Activated T-cell treated with anti-CD3 and anti-CD28 coated beads for 24 hours (primary cell): ENCODE measurements around the gene TRHDE.
"Not testable (repeated sequence)": the region's sequence is repeated elsewhere in the genome, so short reads cannot be mapped to it uniquely, and the experiment has no call there.

Experiments used
- DNase-seq: peaks from one replicate; pipeline ENCODE4 v3.0.0-alpha.2; 2020; ENCODE audit warnings: low read depth

TRHDE gene

GRCh38 chr12:72618764-72619163 lies 346.6 kb downstream of the TRHDE start:
- no peak for DNase-seq

- no peak for DNase-seq
Observed at GRCh38 chr12:72622556-72622955, 350.4 kb downstream of the TRHDE start.

GRCh38 chr12:72631926-72632685 lies 359.9 kb downstream of the TRHDE start:
- DNase-seq, result no peak

DNA sequence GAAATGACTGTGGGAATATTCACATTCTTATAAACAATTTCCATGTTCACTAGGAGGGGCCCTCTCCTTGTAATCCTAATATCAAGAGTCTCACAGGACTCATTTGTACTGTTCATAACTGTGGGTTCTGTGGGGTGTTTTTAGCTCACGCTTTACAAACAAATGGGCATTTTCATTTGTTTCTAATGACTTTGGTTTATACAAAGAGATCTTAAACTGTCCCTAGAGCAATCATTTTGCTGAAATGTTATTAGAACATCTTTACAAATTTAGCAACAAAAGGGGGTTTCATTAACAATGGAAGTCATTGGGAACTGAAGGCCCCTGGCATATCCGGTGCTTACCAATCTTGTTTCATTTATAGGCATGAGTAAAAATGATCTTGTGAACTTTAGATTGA lies 370.5 kb downstream of the TRHDE start:
- no peak for DNase-seq

DNA sequence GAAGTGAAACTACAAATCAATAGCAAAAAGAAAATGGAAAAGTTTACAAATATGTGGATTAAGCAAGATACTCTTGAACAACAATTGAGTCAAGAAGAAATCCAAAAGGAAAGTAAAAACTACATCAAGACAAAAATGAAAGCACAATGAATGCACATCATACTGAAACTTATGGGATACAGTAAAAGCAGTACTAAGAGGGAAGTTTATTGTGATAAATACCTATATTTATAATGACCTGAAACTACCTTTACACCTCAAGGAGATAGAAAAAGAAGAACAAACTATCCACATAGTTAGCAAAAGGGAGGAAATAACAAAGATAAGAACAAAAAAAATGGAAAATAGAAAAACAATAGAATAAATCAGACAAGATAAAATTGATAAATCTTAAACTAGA lies 375.0 kb downstream of the TRHDE start:
- no peak for DNase-seq

- no peak for DNase-seq
Observed at GRCh38 chr12:72658615-72659014, 386.4 kb downstream of the TRHDE start.

- not testable (repeated sequence) for DNase-seq
Observed at GRCh38 chr12:72660174-72660573, 388.0 kb downstream of the TRHDE start.

DNA sequence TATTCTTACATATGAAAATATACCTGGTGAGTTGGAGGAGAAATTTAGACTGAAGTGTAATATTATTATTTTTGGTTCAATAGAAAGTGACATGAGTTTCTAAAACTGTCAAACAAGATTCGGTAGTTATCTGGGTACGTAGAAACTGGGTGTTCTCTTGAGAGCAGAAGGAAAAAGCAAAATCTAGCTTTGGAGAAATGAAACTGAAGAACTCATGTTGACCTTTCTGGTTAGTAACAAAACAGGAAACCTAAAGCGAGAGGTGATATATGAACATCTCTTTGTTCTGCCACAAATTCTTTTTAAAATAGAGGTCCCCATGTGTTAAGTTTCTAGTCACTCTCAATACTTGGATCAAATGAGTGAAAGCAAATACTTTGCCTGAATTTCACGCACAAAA lies 401.7 kb downstream of the TRHDE start:
- no peak for DNase-seq

GRCh38 chr12:72676556-72676955 lies 404.4 kb downstream of the TRHDE start:
- DNase-seq, result no peak

DNA sequence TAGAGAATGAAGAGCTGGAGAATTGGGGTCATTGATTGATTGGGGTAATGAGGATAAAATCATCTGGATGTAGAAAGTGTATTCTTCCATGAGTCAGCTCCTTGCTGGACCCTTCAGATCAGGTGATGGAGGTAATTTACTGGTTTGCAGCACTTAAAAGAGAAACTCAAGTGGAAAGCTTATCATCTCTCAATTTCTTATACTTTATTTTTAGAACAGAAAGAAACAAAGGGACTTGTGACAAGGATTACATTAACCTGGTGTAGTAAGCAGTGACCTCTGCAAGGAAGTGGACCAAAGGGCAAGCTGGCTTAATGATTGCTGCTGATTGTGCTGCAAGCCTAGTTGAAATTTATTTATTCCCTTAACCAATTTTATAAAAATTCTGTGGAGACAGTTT lies 405.0 kb downstream of the TRHDE start:
- no peak for DNase-seq

DNA sequence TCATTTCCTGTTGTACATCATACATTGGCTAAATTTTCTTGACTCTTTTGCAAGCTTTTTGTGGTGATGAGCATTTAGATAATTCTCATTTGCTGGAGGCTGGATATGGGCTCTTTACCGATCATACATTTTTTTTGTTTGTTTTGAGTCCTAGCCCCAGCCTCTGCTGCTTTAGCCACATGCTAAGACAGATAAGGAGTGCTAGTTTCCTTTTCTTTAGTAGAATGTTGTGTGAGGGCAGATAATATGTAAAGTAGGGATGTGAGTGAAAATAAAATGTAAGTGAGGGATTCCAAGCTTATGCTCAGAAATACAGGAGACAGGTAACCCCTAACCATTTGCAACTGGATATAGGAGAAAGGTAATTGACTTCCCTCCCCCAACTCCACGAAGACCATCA lies 405.7 kb downstream of the TRHDE start:
- DNase-seq, result no peak

- DNase-seq, result no peak
Observed at GRCh38 chr12:72679147-72679757, 407.1 kb downstream of the TRHDE start.

GRCh38 chr12:72681028-72681427 lies 408.9 kb downstream of the TRHDE start:
- DNase-seq, result no peak

GRCh38 chr12:72684491-72684890 lies 412.3 kb downstream of the TRHDE start:
- DNase-seq, result no peak

- DNase-seq, result no peak
Observed at GRCh38 chr12:72692338-72692737, 420.2 kb downstream of the TRHDE start.

DNA sequence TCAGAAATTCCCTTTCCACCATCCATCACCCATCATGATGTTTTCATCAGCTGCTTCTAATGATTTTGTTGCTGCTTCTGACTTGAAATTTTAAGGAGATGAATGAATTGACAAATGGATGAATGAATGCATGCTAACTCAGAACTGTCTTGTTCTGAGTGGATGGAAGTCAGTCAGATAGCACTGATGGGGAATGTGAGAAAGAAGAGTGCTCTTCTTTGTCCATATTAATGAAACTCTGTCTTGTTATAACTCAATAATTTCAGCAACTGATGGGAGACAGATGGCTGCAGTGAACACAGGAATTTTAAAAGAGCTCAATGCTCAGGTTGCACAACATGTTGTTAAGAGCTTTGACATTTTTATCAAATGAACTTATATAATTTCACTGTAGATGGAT lies 422.0 kb downstream of the TRHDE start:
- DNase-seq, result no peak

GRCh38 chr12:72699362-72699761 lies 427.2 kb downstream of the TRHDE start:
- no peak for DNase-seq

DNA sequence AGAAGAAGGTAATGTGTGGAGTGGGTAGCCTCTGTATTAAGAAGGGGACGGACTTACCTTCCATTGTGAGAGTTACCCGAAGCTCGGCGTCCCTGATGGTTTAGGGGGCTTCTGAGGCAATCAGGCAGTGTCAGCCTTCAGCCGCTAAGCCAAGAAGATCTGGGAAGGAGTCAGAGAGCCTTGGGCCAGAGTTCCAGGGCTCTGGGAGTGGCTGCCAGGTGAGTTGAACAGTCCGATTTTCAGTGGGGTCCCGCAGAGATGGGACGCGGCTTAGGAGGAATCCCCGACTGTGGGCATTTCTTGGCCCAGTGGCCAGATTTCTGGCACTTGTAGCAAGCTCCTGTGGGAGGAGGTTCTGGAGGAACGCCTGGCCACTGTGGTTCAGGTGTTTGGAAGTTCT lies 439.9 kb downstream of the TRHDE start:
- not testable (repeated sequence) for DNase-seq

DNA sequence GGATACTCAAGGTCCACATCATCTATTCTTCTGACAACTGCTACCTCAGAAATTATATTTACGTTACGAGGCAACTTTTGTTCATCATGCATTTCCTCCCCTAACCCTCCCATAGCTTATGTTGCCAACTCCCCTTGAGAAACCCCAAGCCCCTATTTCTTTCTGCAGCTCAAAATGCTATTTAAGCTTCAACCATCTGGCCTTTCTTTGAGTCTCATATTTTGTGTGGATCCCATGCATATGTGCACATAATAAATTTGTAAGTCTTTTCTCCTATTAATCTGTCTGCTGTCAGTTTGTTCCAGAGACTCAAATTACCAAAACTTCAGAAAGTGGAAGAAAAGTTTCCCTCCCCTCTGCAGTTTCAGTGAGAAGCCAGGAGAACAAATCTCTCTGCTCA lies 444.1 kb downstream of the TRHDE start:
- no peak for DNase-seq

GRCh38 chr12:72717036-72717435 lies 444.9 kb downstream of the TRHDE start:
- no peak for DNase-seq
